Peyer's patch (tissue), 4 donors: ENCODE data around the gene CD4.

ENCODE experiments used
- CTCF ChIP-seq, 6 experiments: fragments of 450-650 bp in 4 of 6; fragments of 200-600 bp in 2 of 6; sonication (generic) in 1 of 6; IDR thresholded peaks; one replicate each; pipeline ENCODE4 v1.5.1; 2017 to 2019; ENCODE audit warnings: antibody characterized with exemption in 6 of 6, mild to moderate bottlenecking in 3 of 6, moderate library complexity in 1 of 6
- POLR2A ChIP-seq, 2 donors: fragments of 450-650 bp; IDR thresholded peaks; one replicate each; pipeline ENCODE4 v1.5.1; 2017; ENCODE audit warnings: antibody characterized with exemption in 2 of 2, mild to moderate bottlenecking in 2 of 2, moderate library complexity in 2 of 2

DNA sequence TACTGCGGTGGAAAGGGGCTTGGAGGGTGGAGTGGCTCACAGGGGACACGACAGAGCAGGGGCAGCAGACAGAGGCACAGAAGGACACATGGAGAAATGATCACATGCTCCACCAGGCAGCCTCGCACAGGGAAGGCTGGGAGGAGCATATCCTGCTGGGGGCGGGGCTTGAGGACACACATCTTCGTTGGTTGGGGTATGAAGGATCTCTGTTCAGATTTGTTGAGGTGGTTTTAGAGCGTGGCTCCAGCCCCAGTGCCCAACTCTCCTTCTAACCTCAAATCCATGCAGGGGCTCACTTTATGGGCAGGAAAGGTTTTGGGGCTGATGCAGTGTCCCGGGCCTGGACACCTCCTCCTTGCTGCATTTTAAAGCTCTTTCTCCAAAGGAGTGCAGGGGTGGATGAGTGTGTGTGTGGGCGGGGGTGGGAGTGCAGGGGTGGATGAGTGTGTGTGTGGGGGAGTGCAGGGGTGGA, 38.1 kb downstream of the CD4 start:
- TF ChIP-seq POLR2A (IDR thresholded peaks at IDR 0.05), result no peak
- TF ChIP-seq CTCF (IDR thresholded peaks at IDR 0.05), result no peak
